Ishikawa (cell line): ENCODE data around the gene TSPAN4.
A peak's percentile ranks its signal among the peaks of the same experiment; 100 is the strongest.

Experiments used
- CEBPB ChIP-seq: IDR thresholded peaks from 2 replicates; pipeline ENCODE4 v1.6.1; 2012
- EGR1 ChIP-seq: IDR thresholded peaks from 2 replicates; pipeline ENCODE4 v1.6.1; 2012
- EP300 ChIP-seq: IDR thresholded peaks from 2 replicates; pipeline ENCODE4 v1.6.1; 2012; ENCODE audit warnings: borderline replicate concordance
- FOXM1 ChIP-seq: IDR thresholded peaks from 2 replicates; pipeline ENCODE4 v1.6.1; 2012; ENCODE audit warnings: low read depth, borderline replicate concordance
- MAX ChIP-seq: IDR thresholded peaks from 2 replicates; pipeline ENCODE4 v1.6.1; 2012
- NFIC ChIP-seq: IDR thresholded peaks from 2 replicates; pipeline ENCODE4 v1.6.1; 2012
- REST ChIP-seq: IDR thresholded peaks from 2 replicates; pipeline ENCODE4 v1.6.1; 2012; ENCODE audit warnings: low read depth, mild to moderate bottlenecking
- TAF1 ChIP-seq: IDR thresholded peaks from 2 replicates; pipeline ENCODE4 v1.6.1; 2012; ENCODE audit warnings: low read depth, mild to moderate bottlenecking
- TCF12 ChIP-seq: IDR thresholded peaks from 2 replicates; pipeline ENCODE4 v1.6.1; 2012; ENCODE audit warnings: low read depth
- TEAD4 ChIP-seq: IDR thresholded peaks from 2 replicates; pipeline ENCODE4 v1.6.1; 2012
- YY1 ChIP-seq: IDR thresholded peaks from 2 replicates; pipeline ENCODE4 v1.6.1; 2012; ENCODE audit warnings: low read depth

- peak; percentile 92 for TF ChIP-seq CEBPB
- 0 out of 2 replicates have a peak, but pooled peaks have one; percentile 26 for TF ChIP-seq EP300
- no peak for TF ChIP-seq FOXM1
- no peak for TF ChIP-seq MAX
- TF ChIP-seq YY1, result no peak
- TF ChIP-seq TCF12, result peak; percentile 48
- TF ChIP-seq TAF1, result no peak; the same call in none of the 2 replicates
- TF ChIP-seq REST, result no peak
- TF ChIP-seq TEAD4, result peak; percentile 59; the same call in 1 of the 2 replicates
- TF ChIP-seq EGR1, result no peak
- TF ChIP-seq NFIC, result peak; percentile 85
Measured at GRCh38 chr11:818396-819128, 24.1 kb upstream of the TSPAN4 start, which contains the start of gene PNPLA2.
